GM20000 (cell line): ENCODE data around the gene SLC46A2.

Experiments
- DNase-seq: peaks from one replicate; pipeline ENCODE4 v3.0.0; 2012; ENCODE audit warnings: low spot score
- TF ChIP-seq, protein P1 (sequence below): IDR thresholded peaks from 2 replicates; pipeline ENCODE4 v1.5.1; 2012; ENCODE audit warnings: mild to moderate bottlenecking, control low read depth; ENCODE audit errors: extremely low read depth, missing control alignments

SLC46A2 gene, protein sequence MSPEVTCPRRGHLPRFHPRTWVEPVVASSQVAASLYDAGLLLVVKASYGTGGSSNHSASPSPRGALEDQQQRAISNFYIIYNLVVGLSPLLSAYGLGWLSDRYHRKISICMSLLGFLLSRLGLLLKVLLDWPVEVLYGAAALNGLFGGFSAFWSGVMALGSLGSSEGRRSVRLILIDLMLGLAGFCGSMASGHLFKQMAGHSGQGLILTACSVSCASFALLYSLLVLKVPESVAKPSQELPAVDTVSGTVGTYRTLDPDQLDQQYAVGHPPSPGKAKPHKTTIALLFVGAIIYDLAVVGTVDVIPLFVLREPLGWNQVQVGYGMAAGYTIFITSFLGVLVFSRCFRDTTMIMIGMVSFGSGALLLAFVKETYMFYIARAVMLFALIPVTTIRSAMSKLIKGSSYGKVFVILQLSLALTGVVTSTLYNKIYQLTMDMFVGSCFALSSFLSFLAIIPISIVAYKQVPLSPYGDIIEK

GRCh38 chr9:112890106-112891081 is at the start of gene SLC46A2:
Gene SLC46A2 (minus strand): TSS chr9:112890876. CDS start chr9:112890681, 195 bp downstream.
- TF ChIP-seq, protein P1, sequence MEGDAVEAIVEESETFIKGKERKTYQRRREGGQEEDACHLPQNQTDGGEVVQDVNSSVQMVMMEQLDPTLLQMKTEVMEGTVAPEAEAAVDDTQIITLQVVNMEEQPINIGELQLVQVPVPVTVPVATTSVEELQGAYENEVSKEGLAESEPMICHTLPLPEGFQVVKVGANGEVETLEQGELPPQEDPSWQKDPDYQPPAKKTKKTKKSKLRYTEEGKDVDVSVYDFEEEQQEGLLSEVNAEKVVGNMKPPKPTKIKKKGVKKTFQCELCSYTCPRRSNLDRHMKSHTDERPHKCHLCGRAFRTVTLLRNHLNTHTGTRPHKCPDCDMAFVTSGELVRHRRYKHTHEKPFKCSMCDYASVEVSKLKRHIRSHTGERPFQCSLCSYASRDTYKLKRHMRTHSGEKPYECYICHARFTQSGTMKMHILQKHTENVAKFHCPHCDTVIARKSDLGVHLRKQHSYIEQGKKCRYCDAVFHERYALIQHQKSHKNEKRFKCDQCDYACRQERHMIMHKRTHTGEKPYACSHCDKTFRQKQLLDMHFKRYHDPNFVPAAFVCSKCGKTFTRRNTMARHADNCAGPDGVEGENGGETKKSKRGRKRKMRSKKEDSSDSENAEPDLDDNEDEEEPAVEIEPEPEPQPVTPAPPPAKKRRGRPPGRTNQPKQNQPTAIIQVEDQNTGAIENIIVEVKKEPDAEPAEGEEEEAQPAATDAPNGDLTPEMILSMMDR, result no peak
- DNase-seq, result no peak

GRCh38 chr9:112939418-112939817 is 48.7 kb upstream of the SLC46A2 start:
- no peak for DNase-seq
- TF ChIP-seq, protein P1, result no peak

- DNase-seq, result no peak
- TF ChIP-seq, protein P1, result no peak
These were observed 43.0 kb upstream of the SLC46A2 start for GRCh38 chr9:112933696-112934095.

GRCh38 chr9:112925058-112925641 is 34.5 kb upstream of the SLC46A2 start:
- TF ChIP-seq, protein P1, result no peak
- DNase-seq, result peak; percentile 34

DNA sequence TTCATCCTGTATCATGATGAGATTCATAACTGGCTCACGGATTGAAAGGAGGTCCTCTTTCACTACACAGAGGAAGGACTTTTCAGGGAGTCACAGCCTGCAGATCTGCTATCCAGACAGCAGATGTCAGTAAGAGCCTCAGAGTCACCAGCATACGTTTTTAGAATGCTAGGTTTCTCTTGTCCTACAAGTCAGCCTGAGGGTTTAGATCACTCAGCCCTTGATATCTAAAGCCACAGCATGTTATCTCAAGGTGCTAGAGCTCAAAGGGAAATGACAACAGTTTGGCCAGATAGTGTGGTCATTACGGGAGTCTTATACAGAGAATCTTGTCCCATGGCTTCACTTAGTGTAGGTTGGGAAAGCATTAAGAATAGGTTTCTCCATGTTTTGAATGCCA is 30.9 kb upstream of the SLC46A2 start:
- DNase-seq, result peak; percentile 34
- TF ChIP-seq, protein P1, result peak; percentile 35

GRCh38 chr9:112917987-112918362 is 27.3 kb upstream of the SLC46A2 start:
- no peak for DNase-seq
- TF ChIP-seq, protein P1, result no peak
